Stimulated activated CD8-positive, alpha-beta memory T cell treated with anti-CD3 and anti-CD28 coated beads, Interleukin-12 subunit alpha, Interleukin-12 subunit beta, amount 100 ng/mL, for 4 hours (primary cell): Measurements from ENCODE around the gene SMIM10L2A.
"Not testable (repeated sequence)": the region's sequence is repeated elsewhere in the genome, so short reads cannot be mapped to it uniquely, and the experiment has no call there.

ENCODE experiments used
- DNase-seq: peaks from one replicate; pipeline ENCODE4 v3.0.0-alpha.2; 2020; ENCODE audit warnings: low read depth

The SMIM10L2A gene

DNA sequence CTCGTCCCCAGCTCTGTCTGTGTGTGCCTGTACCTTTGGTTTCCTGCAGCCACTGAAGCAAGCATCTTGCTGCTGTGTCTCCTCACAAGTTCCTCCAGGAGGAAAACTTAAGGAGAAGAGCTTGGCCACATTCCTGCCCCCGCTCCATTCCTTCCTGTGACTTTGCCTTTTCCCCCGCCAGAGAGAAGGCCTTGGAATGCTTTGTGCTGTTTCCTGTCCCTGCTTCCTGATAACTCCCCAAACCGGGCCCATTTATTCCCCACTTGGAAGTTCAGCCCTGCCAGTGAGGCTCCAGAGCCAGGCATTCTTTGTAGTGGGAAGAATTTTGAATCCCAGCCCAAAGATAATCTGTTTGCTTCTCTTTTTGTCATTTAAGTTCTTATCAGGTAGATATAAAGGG, 33.1 kb downstream of the SMIM10L2A start:
- no peak for DNase-seq

DNA sequence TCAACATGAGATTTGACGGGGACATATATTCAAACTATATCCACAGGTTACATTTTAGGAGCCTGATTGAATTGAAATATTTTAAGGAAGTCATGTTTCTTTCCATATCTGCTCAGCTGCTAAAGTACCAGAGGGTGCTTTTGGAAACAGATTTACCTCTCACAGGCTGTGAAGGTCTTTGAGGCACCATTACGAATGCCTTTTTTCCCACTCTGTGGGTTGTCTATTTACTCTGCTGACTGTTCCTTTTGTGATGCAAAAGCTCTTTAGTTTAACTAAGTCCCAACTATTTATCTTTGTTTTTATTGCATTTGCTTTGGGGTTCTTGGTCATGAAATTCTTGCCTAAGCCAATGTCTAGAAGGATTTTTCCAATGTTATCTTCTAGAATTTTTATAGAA, 40.0 kb downstream of the SMIM10L2A start:
- DNase-seq = not testable (repeated sequence)

DNA sequence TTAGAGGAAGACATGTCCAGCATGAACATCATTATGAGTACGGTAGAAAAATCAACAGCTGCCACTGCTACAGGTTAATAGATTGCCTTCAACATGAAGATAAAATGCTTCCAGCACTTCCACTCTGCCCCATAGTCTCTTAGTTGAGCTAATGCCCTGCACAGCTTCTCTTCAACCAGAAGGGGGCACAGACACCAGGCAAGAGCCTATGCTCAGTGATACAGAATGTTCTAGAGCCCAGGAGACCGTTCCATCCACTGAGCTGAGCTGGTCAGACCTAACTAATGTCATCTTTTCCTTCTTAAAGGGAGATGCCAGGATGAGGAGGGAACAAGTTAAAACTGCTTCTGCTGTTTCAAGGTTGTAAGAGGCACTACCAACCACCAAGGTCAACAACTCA, 42.2 kb downstream of the SMIM10L2A start:
- no peak for DNase-seq

DNA sequence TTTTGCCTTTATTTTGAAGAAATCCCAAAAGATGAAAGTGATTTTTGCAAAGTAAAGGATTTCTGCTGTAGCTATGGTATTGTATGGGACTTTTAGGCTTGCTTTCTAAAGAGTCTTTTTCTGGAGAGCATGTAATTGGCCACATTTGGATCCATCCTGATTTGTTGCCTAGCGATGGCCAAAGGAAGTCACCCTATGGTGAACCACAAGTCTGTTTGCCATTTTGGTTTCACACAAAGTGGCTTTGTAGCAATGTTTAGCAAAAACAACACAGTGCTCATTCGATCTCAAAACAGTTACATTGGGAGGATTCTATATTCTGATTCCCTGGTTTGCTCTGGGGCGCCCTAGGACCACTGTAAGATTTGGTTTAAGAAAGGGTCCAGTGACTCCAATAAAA, 54.6 kb downstream of the SMIM10L2A start:
- DNase-seq = no peak

DNA sequence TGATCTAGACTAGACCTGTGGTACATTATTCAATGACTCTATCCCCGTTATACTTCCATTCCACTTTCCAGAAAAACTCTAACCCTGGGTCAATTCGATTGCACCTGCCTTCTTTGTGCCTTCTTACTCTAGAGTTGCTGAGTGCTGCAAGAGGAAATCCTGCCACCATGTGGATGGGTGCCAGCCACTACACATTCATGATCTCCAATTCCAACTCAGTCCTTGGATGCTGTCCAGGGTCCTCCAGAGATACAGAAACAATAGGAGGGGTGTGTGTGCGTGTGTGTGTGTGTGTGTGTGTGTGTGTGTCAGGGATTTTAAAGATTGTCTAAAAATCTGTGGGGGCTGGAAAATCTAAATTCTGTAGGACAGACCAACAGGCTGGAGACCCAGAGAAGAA, 55.8 kb downstream of the SMIM10L2A start:
- no peak for DNase-seq
